GM19025 (cell line): Measurements from ENCODE around the gene DPP6.
"Not testable (repeated sequence)": the region's sequence is repeated elsewhere in the genome, so short reads cannot be mapped to it uniquely, and the experiment has no call there.

Experiments used
- ATAC-seq: cut with Tn5 transposase; IDR thresholded peaks from one replicate; pipeline ENCODE4 v1.9.1; 2021; ENCODE audit warnings: mild to moderate bottlenecking, low read depth, moderate library complexity; ENCODE audit not compliant: unreplicated experiment

Gene DPP6

GRCh38 chr7:154146707-154147038 is 94.5 kb downstream of the DPP6 start:
- ATAC-seq: not testable (repeated sequence)

- ATAC-seq: not testable (repeated sequence)
These were observed 96.8 kb downstream of the DPP6 start for GRCh38 chr7:154148791-154149516.

- not testable (repeated sequence) for ATAC-seq
These were observed 98.5 kb downstream of the DPP6 start for GRCh38 chr7:154150656-154151055.

GRCh38 chr7:154151306-154151705 is 99.1 kb downstream of the DPP6 start:
- ATAC-seq: not testable (repeated sequence)

GRCh38 chr7:154155928-154156327 is 103.7 kb downstream of the DPP6 start:
- not testable (repeated sequence) for ATAC-seq

- not testable (repeated sequence) for ATAC-seq
These were observed 110.7 kb downstream of the DPP6 start for GRCh38 chr7:154162921-154163320.

GRCh38 chr7:154163642-154164041 is 111.4 kb downstream of the DPP6 start:
- ATAC-seq: not testable (repeated sequence)

GRCh38 chr7:154167051-154167450 is 114.9 kb downstream of the DPP6 start:
- no peak for ATAC-seq

GRCh38 chr7:154167807-154168206 is 115.6 kb downstream of the DPP6 start:
- no peak for ATAC-seq

GRCh38 chr7:154171422-154171821 is 119.2 kb downstream of the DPP6 start:
- no peak for ATAC-seq

GRCh38 chr7:154172236-154172635 is 120.0 kb downstream of the DPP6 start:
- ATAC-seq: no peak

GRCh38 chr7:154177584-154177983 is 125.4 kb downstream of the DPP6 start:
- ATAC-seq: no peak

GRCh38 chr7:154178895-154179294 is 126.7 kb downstream of the DPP6 start:
- ATAC-seq: no peak

- no peak for ATAC-seq
These were observed 131.3 kb downstream of the DPP6 start for GRCh38 chr7:154183482-154183881.

- no peak for ATAC-seq
These were observed 131.7 kb downstream of the DPP6 start for GRCh38 chr7:154183946-154184345.

- no peak for ATAC-seq
These were observed 134.6 kb downstream of the DPP6 start for GRCh38 chr7:154186811-154187210.

GRCh38 chr7:154188330-154188729 is 136.1 kb downstream of the DPP6 start:
- no peak for ATAC-seq

GRCh38 chr7:154195266-154195665 is 143.1 kb downstream of the DPP6 start:
- ATAC-seq: no peak

GRCh38 chr7:154198481-154198880 is 146.3 kb downstream of the DPP6 start:
- no peak for ATAC-seq

GRCh38 chr7:154200241-154200640 is 148.0 kb downstream of the DPP6 start:
- ATAC-seq: no peak

GRCh38 chr7:154202002-154202401 is 149.8 kb downstream of the DPP6 start:
- ATAC-seq: no peak

- no peak for ATAC-seq
These were observed 151.8 kb downstream of the DPP6 start for GRCh38 chr7:154204046-154204445.

GRCh38 chr7:154212861-154213260 is 160.7 kb downstream of the DPP6 start:
- ATAC-seq: no peak
